ENCODE results near the gene BTAF1. TPM values are rescaled to one million over a fixed set of nuclear protein-coding genes. Genes with fewer than 3 reads are reported as not detected.
"Not testable (repeated sequence)": the region's sequence is repeated elsewhere in the genome, so short reads cannot be mapped to it uniquely, and the experiment has no call there.

Gene BTAF1
- polyA plus RNA-seq (ENCODE audit: insufficient read length in 12 of 12), result 10 to 100 TPM in 11 of 12 donors, not detected in 1; 16.8 to 36.8 (median 26.9) TPM
- long read RNA-seq, donor 1, partial matches to known transcripts, result 25 of 25 reads
- long read RNA-seq, donor 1, other reads (novel, unspliced or antisense), result 0 of 25 reads
- long read RNA-seq, donor 2, full-length matches to known transcripts, result 1 of 1 reads
- long read RNA-seq, donor 2, partial matches to known transcripts, result 0 of 1 reads
- long read RNA-seq, donor 2, other reads (novel, unspliced or antisense), result 0 of 1 reads
- long read RNA-seq, donor 3, result 0 reads
- long read RNA-seq, donor 4, result 0 reads
- long read RNA-seq, donor 5, result 0 reads
- long read RNA-seq, donor 6, result 0 reads
- long read RNA-seq, donor 7, result 0 reads
- long read RNA-seq, donor 8, result 0 reads
- long read RNA-seq, donor 9, full-length matches to known transcripts, result 1 of 1 reads
- long read RNA-seq, donor 9, partial matches to known transcripts, result 0 of 1 reads
- long read RNA-seq, donor 9, other reads (novel, unspliced or antisense), result 0 of 1 reads
- long read RNA-seq, donor 10, partial matches to known transcripts, result 5 of 5 reads
- long read RNA-seq, donor 10, other reads (novel, unspliced or antisense), result 0 of 5 reads
- long read RNA-seq, donor 11, result 0 reads

GRCh38 chr10:91923371-91924211 lies at the start of gene BTAF1:
Gene BTAF1, plus strand, starts transcription at chr10:91923770. Its CDS starts 307 bp downstream, at chr10:91924077.
- peak; percentile 96 for DNase-seq

GRCh38 chr10:91875156-91875555 lies 48.4 kb upstream of the BTAF1 start:
- no peak for DNase-seq

- no peak for DNase-seq
Measured at GRCh38 chr10:91875779-91876178, 47.8 kb upstream of the BTAF1 start.

- DNase-seq, result no peak
Measured at GRCh38 chr10:91879515-91880170, 43.9 kb upstream of the BTAF1 start.

GRCh38 chr10:91880310-91880709 lies 43.3 kb upstream of the BTAF1 start:
- no peak for DNase-seq

GRCh38 chr10:91883549-91884444 lies 39.8 kb upstream of the BTAF1 start:
- peak; percentile 46 for DNase-seq

GRCh38 chr10:91884536-91884935 lies 39.0 kb upstream of the BTAF1 start:
- no peak for DNase-seq

GRCh38 chr10:91885362-91886079 lies 38.0 kb upstream of the BTAF1 start:
- no peak for DNase-seq

- DNase-seq, result no peak
Measured at GRCh38 chr10:91886954-91887271, 36.7 kb upstream of the BTAF1 start.

- DNase-seq, result peak; percentile 38
Measured at GRCh38 chr10:91887272-91888076, 36.1 kb upstream of the BTAF1 start.

GRCh38 chr10:91891125-91892001 lies 32.2 kb upstream of the BTAF1 start:
- no peak for DNase-seq

GRCh38 chr10:91893051-91893450 lies 30.5 kb upstream of the BTAF1 start:
- no peak for DNase-seq

- not testable (repeated sequence) for DNase-seq
Measured at GRCh38 chr10:91894261-91894685, 29.3 kb upstream of the BTAF1 start.

GRCh38 chr10:91896212-91896756 lies 27.3 kb upstream of the BTAF1 start:
- no peak for DNase-seq

GRCh38 chr10:91897421-91897820 lies 26.1 kb upstream of the BTAF1 start:
- no peak for DNase-seq

- DNase-seq, result no peak
Measured at GRCh38 chr10:91901784-91902677, 21.5 kb upstream of the BTAF1 start.
